Measurements from ENCODE around the gene REEP6. TPM values are rescaled to one million over a fixed set of nuclear protein-coding genes. Genes with fewer than 3 reads are reported as not detected.

REEP6 gene
- total RNA-seq, 3 donors from 2014 or later = 2.0 to 5.1 (median 4.5) TPM

GRCh38 chr19:1470055-1470304, 21.0 kb upstream of the REEP6 start:
- intact Hi-C loops (cut with DNase I, micrococcal nuclease) = no loop called here
- ATAC-seq = peak; percentile 1
- TF ChIP-seq CTCF (IDR thresholded peaks at IDR 0.05) = no peak
- H3K36me3 ChIP-seq (ENCODE audit: low read depth) = no peaks in the 10 kb centered on the region
- H3K4me3 ChIP-seq = no peak overlapping the region
- peak in 1 of 3 donors; percentile 56 for DNase-seq
- peaks cover 54% of the 10 kb centered on the region for H3K4me1 ChIP-seq (ENCODE audit: low read depth)
- no peaks in the 10 kb centered on the region for H3K9me3 ChIP-seq

- H3K36me3 ChIP-seq (ENCODE audit: low read depth) = no peaks in the 10 kb centered on the region
- peak; percentile 73 to 77 (median 76) for DNase-seq
- intact Hi-C loops (cut with DNase I, micrococcal nuclease) = no loop called here
- H3K4me3 ChIP-seq = no peak overlapping the region
- no peaks in the 10 kb centered on the region for H3K9me3 ChIP-seq
- peaks cover 53% of the 10 kb centered on the region for H3K4me1 ChIP-seq (ENCODE audit: low read depth)
- peak; percentile 52 for ATAC-seq
- TF ChIP-seq CTCF (IDR thresholded peaks at IDR 0.05) = no peak
Measured at GRCh38 chr19:1470305-1471009, 20.5 kb upstream of the REEP6 start.

GRCh38 chr19:1471010-1471514, 19.9 kb upstream of the REEP6 start:
- Histone ChIP-seq H3K4me3 (no peak overlapping the region), H3K36me3 (ENCODE audit: low read depth) (no peaks in the 10 kb centered on the region), H3K4me1 (ENCODE audit: low read depth) (peaks cover 47% of the 10 kb centered on the region), H3K9me3 (no peaks in the 10 kb centered on the region)
- DNase-seq (peak in 1 of 3 donors; percentile 38), ATAC-seq (peak; percentile 39)
- intact Hi-C loops (cut with DNase I, micrococcal nuclease) = no loop called here
- TF ChIP-seq CTCF (IDR thresholded peaks at IDR 0.05) = no peak

GRCh38 chr19:1471515-1472160, 19.3 kb upstream of the REEP6 start:
- DNase-seq = peak in 1 of 3 donors; percentile 49
- Histone ChIP-seq H3K4me1 (ENCODE audit: low read depth) (peaks cover 43% of the 10 kb centered on the region), H3K4me3 (no peak overlapping the region), H3K9me3 (no peaks in the 10 kb centered on the region), H3K36me3 (ENCODE audit: low read depth) (no peaks in the 10 kb centered on the region)
- intact Hi-C loops (cut with DNase I, micrococcal nuclease) = no loop called here
- no peak for ATAC-seq
- TF ChIP-seq CTCF (IDR thresholded peaks at IDR 0.05) = no peak

- no peak for TF ChIP-seq CTCF (IDR thresholded peaks at IDR 0.05)
- intact Hi-C loops (cut with DNase I, micrococcal nuclease) = no loop called here
- ATAC-seq = no peak
- Histone ChIP-seq H3K4me1 (ENCODE audit: low read depth) (peaks cover 38% of the 10 kb centered on the region), H3K36me3 (ENCODE audit: low read depth) (no peaks in the 10 kb centered on the region), H3K4me3 (no peak overlapping the region), H3K9me3 (no peaks in the 10 kb centered on the region)
- peak in 1 of 3 donors; percentile 51 for DNase-seq
Measured at GRCh38 chr19:1472231-1473084, 18.5 kb upstream of the REEP6 start.

All from mucosa of descending colon (tissue), 3 donors.